HPDE6-E6E7 (cell line): ENCODE results near the gene BLVRB.
"Not testable (repeated sequence)": the region's sequence is repeated elsewhere in the genome, so short reads cannot be mapped to it uniquely, and the experiment has no call there.

Source experiments
- DNase-seq: peaks from one replicate; pipeline ENCODE4 v3.0.0; 2011; ENCODE audit warnings: missing footprints; ENCODE audit errors: extremely low spot score

BLVRB gene

DNA sequence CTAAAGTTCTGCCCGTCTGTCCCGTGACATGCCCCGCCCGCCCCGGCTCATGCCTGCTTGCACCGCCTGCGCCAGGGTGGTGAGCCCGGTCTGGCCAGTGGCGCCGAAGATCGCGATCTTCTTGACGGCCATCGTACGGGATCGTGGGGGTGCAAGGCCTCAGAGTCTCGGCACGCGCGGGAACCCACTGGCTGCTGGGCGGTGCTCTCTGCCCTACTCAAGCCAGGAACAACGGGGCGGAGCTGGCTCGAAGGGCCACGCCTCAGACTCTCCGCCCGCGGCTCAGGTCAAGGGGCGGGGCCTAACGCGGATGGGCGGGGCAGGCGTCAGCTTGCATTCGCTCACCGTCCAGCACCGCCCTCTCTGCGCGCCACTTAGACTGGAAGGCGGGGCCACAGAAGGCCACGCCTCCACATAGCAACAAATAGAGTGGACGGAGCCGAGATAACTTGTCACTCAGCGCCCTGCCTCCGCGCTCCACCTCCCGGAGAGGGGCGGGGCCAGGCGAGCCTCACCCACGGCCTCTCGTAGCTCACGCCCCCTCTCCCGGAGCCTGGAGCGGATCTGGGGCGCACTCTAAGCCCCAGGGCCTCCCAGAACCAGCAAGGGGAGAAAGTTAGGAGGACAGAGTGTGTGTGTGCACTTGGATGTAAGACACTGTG, at the start of gene BLVRB:
BLVRB (minus strand) TSS at position 189 of the 662 bp plus-strand sequence; CDS start at position 132, 57 bp downstream.
- DNase-seq: peak; percentile 90

DNA sequence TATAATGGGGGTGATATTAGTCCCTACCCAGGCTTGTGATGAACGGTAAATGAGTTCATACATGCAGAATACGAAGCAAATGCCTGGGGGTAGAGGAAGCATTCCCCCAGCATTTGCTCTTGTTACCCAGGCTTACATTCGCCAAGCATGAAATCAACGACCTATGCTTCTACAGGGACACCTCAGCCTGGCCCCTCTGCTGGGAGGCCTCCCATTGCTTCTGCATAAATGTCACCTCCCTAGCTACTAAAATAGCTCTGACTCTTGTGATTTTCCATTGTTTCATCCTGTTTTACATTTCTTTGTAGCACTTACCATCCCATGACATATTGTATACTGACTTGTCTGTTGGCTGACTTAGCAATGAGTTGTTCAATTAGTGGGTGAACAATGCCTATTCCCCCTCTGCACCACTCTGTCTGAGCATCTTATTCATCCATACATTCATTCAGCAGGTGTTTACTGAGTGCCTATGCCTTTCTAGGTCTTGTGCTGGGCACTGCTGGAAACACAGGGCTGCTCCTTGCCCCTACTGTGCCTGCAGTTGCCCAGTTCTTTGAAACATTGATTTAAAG, 48.3 kb upstream of the BLVRB start:
- no peak for DNase-seq

DNA sequence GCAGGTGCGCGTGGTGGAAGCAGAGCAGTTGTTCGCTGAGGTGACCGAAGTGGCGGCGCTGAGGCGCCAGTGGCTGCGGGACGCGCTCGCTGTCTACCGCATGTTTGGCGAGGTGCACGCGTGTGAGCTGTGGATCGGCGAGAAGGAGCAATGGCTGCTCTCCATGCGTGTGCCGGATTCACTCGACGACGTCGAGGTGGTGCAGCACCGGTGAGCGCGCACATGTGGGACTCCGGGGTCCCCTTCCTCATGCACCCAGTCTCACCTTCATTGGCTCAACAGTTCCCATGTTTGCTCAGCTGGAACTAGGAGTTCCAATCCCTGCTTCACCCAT, 47.8 kb upstream of the BLVRB start:
- DNase-seq: no peak

DNA sequence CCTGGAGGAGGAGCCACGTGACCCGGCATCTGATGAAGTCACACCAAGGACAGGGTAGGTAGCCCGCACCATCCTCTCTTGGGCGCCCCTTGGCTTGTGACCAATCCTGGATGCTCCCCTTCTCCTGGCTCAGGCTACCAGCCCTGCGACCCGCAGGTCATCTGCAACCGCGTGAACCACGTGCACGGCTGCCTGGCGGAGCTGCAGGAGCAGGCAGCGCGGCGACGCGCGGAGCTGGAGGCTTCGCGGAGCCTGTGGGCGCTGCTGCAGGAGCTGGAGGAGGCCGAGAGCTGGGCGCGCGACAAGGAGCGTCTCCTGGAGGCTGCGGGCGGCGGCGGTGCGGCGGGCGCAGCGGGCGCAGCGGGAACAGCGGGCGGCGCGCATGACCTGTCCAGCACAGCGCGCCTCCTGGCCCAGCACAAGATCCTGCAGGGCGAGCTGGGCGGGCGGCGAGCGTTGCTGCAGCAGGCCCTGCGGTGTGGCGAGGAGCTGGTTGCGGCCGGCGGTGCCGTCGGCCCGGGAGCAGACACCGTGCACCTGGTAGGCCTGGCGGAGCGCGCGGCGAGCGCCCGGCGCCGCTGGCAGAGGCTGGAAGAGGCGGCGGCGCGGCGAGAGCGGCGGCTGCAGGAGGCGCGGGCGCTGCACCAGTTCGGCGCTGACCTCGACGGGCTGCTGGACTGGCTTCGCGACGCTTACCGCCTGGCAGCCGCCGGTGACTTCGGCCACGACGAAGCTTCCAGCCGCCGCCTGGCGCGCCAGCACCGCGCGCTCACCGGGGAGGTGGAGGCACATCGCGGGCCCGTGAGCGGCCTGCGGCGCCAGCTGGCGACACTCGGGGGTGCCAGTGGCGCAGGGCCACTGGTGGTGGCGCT, 47.2 kb upstream of the BLVRB start:
- no peak for DNase-seq

DNA sequence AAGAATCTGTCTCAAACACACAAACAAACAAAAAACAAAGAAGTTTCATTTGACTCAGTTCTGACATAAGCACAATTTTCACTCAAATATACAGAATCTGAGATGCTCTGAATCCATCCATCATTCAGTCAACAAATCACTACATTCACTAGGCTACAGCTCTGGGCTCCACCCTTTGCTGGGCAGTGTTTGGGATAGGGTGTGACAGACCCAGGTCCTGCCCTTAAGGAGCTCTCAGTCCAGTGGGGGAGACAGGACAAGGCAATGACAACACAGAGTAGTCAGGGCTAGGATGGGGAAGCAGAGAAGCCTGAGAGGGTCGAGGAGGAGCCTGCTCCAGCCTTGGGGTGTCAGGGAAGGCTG, 46.5 kb upstream of the BLVRB start:
- DNase-seq: no peak

DNA sequence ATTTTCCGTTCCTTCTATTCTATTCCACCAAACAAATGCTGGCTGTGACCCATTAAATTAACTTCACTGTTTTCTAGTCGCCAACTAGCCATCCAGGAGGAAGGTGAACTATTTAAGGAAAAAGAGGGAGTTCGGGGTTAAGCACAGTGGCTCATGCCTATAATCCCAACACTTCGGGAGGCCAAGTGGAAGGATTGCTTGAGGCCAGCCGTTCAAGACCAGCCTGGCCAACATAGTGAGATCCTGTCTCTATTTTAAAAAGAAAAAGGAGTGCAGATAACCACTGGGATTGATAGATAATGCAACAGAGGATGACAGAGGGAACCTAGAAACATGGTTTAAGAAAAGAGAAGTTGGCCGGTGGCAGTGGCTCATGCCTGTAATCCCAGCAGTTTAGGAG, 45.9 kb upstream of the BLVRB start:
- DNase-seq: no peak

DNA sequence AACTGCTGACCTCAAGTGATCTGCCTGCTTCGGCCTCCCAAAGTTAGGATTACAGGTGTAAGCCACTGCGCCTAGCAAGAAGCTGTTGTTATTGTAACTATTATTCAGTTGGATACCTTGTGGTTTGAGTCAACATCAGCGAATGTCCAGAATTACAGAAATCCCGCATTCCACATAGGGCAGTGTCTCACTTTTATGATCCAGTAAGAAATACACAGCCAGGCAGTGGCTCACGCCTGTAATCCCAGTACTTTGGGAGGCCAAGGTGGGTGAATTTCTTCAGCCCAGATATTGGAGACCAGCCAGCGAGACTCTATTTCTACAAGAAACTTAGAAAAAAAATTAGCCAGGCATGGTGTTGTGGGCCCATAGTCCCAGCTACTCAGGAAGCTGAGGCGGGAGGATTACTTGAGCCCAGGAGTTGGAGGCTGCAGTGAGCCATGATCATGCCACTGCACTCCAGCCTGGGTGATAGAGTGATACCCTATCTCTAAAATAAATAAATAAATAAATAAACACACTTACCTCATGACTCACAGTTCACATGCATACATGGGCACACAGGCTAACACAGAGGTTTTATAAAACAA, 45.1 kb upstream of the BLVRB start:
- no peak for DNase-seq

DNA sequence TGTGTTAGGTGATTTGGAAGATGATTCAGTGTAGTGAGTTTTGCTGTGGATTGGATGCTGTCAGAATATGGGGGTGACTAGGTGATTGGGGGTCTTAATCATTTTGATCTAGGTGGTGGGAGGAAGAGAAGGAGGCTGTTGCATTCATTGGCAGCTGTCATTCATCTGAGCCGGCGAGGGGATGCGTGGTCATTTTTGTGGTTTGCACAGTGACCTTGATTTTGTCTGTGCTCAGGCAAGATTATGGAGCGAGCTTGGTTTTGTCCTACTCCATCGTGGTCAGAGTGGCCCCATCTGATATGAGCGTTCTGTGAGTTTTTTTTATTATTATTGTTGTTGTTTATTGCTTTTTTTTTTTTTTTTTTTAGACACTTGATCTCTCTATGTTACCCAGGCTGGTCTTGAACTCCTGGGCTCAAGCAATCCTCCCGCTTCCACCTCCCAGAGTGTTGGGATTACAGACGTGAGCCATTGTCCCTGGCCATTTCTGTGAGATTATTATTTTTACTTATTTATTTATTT, 43.3 kb upstream of the BLVRB start:
- DNase-seq: no peak

DNA sequence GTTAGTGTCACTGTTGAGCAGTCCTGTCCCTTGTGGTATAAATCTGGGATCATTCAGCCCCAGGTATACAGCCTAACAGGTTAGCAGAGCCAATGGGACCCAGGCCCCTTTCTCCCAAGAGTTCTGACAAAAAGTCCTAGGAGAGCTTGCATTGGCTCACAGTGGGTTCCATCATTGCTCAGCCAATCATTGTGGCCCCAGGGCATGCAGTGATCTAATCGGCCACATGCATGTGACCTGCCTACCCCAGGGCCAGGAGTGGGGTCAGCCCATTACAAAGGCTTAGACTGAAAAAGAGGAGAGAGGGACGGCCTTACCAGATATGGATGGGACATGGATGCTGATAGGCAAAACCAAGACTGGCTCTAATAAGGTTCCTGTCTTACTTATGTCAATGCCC, 42.3 kb upstream of the BLVRB start:
- no peak for DNase-seq

DNA sequence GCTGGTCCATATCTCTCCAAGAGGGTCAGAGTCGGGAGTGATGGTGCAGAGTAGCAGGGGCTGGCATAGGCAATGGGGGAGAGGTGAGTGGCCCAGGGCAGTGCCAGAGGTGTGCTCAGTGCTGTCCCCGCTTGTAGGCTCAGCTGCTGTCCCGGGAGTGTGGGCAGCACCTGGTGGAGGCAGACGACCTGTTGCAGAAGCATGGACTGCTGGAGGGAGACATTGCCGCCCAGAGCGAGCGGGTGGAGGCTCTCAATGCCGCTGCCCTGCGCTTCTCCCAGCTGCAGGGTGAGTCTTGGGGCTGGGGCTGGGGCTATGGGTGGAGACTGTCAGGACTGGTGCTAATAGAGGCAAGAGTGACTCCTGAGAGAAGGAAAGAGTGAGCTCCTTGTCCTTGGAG, 40.6 kb upstream of the BLVRB start:
- no peak for DNase-seq

DNA sequence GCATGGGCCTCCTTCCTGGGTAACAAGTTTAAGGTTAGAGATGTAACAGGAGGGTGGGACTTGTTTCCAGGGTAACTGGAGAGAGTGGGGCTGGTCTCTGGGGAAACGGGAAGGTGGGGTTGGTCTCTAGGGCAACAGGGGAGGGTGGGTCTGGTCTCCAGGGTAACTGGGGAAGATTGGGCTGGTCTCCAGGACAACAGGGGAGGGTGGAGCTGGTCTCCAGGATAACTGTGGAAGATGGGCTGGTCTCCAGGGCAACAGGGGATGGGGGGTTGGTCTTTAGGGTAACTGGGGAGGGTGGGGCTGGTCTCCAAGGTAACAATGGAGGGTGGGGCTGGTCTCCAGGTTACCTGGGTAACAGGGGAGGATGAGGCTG, 37.8 kb upstream of the BLVRB start:
- DNase-seq: no peak

DNA sequence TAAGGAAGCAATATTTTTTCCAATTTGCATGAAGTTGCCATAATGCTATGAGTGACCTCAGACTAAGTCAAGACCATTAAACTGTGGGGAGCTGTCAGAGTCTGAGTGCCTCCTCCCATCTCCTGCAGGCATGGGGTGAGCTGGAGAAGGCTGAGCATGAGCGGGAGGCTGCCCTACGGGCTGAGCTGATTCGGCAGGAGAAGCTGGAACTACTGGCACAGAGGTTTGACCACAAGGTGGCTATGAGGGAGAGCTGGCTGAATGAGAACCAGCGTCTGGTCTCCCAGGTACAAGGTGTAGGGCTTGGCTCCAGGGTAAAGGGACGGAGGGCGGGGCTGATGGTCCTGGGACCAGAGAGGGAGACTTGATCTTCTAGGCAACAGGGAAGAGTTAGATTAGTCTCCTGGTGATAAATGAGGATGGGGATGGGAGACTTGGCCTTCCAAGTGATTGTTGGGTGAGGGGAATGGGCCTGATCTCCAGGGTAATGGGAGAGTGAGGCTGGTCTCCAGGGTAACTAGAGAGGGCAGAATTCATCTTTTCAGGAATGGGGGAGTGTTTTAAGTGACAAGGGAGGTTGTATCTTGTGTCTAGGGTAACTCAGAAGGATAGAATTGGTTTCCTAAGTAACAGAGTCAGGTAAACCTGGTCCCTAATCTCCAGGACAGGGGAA, 37.2 kb upstream of the BLVRB start:
- DNase-seq: peak; percentile 29

DNA sequence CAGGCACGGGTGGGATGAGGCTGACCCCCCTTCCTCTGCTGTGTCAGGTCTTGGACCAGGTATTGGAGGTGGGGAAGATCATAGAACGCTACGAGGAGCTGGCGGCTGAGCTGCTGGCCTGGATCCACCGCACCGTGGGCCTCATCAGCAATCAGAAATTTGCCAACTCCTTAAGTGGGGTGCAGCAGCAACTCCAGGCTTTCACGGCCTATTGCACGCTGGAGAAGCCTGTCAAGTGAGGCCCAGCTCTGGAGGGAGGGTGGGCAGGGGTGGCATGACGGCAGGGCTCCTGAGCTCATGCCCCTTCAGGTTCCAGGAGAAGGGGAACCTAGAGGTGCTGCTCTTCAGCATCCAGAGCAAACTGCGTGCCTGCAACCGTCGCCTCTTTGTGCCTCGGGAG, 36.5 kb upstream of the BLVRB start:
- no peak for DNase-seq

DNA sequence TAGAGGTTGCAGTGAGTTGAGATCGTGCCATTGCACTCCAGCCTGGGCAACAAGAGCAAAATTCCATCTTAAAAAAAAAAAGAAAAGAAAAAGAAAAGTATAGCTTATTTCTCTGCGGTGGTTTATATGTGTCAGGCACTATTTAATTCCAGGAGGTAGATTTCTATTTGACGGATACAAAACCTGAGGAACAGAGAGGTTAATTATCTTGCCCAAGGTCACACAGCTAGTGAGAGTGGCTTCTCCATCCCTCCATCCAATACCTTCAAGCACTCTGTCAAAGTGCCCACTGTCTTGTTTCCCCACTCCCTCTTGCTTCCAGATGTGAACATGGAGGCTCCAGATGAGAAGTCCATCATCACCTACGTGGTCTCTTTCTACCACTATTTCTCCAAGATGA, 36.1 kb upstream of the BLVRB start:
- no peak for DNase-seq

DNA sequence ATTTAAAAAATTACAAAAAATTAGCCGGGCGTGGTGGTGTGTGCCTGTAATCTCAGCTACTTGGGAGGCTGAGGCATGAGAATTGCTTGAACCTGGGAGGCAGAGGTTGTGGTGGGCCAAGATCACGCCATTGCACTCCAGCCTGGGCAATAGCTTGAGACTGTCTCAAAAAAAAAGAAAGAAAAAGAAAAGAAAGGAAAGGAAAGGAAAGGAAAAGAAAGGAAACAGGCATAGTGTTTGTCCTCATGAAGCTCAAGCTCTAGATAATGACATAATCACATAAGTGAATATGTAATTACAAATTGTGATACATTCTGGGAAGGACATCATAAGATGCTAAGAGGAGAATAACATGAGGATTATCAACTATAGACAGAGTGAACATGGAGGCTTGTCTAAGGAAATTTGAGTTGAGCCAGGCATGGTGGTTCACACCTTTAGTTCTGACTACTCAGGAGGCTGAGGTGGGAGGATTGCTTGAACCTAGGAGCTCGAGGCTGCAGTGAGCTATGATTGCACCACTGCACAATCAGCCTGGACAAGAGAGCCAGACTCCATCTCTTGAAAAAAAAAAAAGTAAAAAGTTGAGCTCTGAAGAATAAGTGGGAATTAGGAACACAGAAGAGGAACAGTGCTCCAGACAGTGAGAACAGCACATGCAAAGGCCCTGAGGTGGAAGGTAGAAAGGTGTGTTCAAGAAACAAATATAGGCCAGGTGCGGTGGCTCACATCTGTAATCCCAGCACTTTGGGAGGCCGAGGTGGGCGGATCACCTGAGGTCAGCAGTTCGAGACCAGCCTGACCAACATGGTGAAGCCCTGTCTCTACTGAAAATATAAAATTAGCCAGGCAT, 35.4 kb upstream of the BLVRB start:
- DNase-seq: not testable (repeated sequence)

DNA sequence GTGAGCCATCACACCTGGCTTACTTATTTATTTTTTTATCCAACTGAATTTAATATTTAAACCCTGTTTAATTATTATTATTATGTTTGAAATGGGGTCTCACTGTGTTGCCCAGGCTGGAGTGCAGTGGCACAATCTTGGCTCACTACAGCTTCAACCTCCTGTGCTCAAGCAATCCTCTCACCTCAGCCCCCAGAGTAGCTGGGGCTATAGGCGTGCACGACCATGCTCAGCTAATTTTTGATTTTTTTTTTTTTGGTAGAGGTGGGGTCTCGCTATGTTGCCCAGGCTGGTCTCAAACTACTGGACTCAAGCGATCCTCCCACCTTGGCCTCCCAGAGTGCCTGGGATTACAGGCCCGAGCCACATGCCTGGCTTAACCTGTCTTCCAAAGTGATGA, 33.8 kb upstream of the BLVRB start:
- DNase-seq: no peak

DNA sequence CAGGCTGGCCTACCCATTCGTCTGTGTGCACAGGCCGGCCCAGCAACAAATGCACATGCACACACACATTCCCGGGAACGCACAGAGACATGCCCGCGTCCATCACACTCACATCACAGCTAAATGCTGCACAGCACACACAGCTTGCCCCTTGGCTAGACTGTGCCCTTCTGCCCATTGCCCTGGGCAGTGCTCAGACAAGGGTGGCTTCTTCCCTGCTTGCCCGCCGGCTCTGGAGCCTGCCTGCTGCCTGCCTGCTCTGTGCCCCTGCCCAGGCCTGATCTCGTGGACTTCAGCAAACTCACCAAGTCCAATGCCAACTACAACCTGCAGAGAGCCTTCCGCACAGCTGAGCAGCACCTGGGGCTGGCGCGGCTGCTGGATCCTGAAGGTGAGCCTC, 31.7 kb upstream of the BLVRB start:
- DNase-seq: no peak

DNA sequence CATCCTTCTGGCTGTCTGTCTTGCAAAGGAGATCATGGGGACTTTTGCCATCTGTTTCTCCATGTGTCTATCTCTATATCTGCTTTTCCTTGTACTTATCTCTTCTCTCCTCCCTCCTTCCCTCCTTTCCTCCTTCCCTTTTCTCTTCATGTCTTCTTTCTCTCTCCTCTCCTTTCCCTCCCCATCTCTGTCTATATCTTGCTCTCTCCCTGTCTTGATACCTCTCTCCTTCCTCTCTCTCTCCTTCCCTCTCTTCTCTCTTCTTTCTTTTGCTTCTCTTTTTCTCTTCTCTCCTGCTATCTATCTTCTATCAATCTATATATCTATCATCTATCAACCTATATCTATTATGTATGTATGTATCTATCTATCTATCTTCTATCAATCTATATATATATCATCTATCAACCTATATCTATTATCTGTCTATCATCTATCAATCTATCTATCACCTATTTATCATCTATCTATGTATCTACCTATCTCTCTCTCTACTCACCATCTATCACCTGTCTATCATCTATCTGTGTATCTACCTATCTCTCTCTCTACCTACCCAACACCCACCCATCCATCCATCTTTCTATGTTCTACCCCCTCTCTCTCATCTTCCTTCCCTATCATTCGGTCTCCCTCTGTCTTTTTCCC, 28.8 kb upstream of the BLVRB start:
- DNase-seq: no peak

DNA sequence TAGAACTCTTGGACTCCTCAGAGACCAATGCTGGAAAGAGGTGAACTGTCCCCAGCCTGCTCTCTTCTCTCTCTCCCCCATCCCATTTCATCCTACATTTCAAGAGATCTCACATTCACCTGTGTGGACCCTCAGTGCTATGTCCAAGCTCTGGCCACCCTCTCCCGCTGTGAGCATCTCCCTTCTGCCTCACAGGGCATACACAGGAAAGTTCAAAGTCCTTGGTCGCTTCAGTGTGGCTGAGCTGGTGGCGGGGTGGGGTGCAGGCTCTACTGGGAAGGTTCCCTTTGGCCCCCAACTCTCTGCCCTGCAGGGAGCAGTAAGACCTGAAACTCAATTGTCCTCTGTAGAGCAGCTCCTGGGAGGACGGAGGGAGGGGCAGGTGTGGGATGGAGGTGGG, 28.2 kb upstream of the BLVRB start:
- no peak for DNase-seq

DNA sequence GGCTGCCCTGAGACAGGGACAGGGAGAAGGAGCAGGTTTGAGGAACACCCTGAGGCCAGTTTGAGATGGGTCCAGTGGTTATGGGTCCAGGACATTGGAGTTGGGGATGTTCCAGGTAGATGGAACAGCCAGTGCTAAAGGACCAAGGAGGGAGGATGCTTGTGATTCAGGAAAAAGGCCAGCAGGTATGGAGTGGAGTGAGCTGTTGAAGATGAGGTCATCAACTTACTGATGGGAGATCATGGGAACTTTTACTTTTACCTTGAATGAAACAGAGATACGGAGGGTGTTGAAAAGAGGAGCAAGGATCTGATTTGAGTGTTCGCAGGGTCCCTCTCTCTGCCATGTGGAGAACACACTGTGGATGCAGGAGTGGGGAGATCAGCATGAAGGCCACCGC, 26.7 kb upstream of the BLVRB start:
- no peak for DNase-seq

DNA sequence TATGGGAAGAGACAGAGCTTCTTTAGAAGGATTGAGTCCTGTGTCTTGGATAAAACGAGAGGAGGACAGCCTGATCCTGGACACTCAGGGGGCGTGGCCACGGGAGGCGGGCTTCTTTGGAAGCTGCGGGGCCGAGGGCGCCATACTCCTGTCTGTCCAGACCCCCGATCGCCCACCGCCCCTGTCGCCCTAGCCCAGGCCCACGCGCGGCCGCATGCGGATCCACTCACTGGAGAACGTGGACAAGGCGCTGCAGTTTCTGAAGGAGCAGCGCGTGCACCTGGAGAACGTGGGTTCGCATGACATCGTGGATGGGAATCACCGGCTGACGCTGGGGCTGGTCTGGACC, 24.3 kb upstream of the BLVRB start:
- DNase-seq: no peak
